WTC11 (cell line): Measurements from ENCODE around the gene DTNB. TPM values are rescaled to one million over a fixed set of nuclear protein-coding genes. Genes with fewer than 3 reads are reported as not detected.

ENCODE experiments used
- ATAC-seq: fragments of 200-7000 bp; cut with Tn5 transposase; 2 replicates; pipeline ENCODE4 v1.10.0; 2021; ENCODE audit warnings: mild to moderate bottlenecking, moderate library complexity
- CTCF ChIA-PET: fragments of 300-600 bp; sonication (Branson Sonifier 250); formaldehyde crosslinking; loops from one replicate; lab custom pipeline; 2021; ENCODE audit warnings: antibody characterized with exemption; lab: Charles Lee
- POLR2A ChIA-PET: fragments of 350-600 bp; sonication (Branson Sonifier 250); formaldehyde crosslinking; loops from one replicate; lab custom pipeline; 2021; ENCODE audit warnings: antibody characterized with exemption; lab: Charles Lee
- DNase-seq: peaks from one replicate; pipeline ENCODE4 v3.0.0; 2021; ENCODE audit warnings: low spot score
- H3K27ac Mint-ChIP-seq: 2 replicates; pipeline ENCODE4 v1.8.0; 2021; ENCODE audit warnings: mixed read lengths
- H3K27me3 Mint-ChIP-seq: 2 replicates; pipeline ENCODE4 v1.8.0; 2021; ENCODE audit warnings: low read depth, mild to moderate bottlenecking, moderate library complexity, mixed read lengths
- H3K36me3 Mint-ChIP-seq: 2 replicates; pipeline ENCODE4 v1.8.0; 2021; ENCODE audit warnings: mixed read lengths
- H3K4me1 Mint-ChIP-seq: 2 replicates; pipeline ENCODE4 v1.8.0; 2022; ENCODE audit warnings: mixed read lengths
- H3K4me3 Mint-ChIP-seq: 2 replicates; pipeline ENCODE4 v1.8.0; 2021; ENCODE audit warnings: mild to moderate bottlenecking, moderate library complexity, mixed read lengths
- H3K9me3 Mint-ChIP-seq: 2 replicates; pipeline ENCODE4 v1.8.0; 2021; ENCODE audit warnings: mixed read lengths
- ATF2 ChIP-seq: sonication (generic); formaldehyde crosslinking; IDR thresholded peaks from 2 replicates; pipeline ENCODE4 v1.8.1; 2022; ENCODE audit warnings: low read depth, missing genetic modification reagents, borderline replicate concordance
- CBFB ChIP-seq: sonication (generic); formaldehyde crosslinking; IDR thresholded peaks from 2 replicates; pipeline ENCODE4 v1.8.1; 2022; ENCODE audit warnings: mild to moderate bottlenecking, low read depth, missing genetic modification reagents
- CREM ChIP-seq: sonication (generic); formaldehyde crosslinking; IDR thresholded peaks from 2 replicates; pipeline ENCODE4 v1.8.1; 2022; ENCODE audit warnings: mild to moderate bottlenecking, missing genetic modification reagents, moderate library complexity
- ETV6 ChIP-seq: sonication (generic); formaldehyde crosslinking; IDR thresholded peaks from 2 replicates; pipeline ENCODE4 v1.8.1; 2022; ENCODE audit warnings: mild to moderate bottlenecking, missing genetic modification reagents
- FOXJ3 ChIP-seq: sonication (generic); formaldehyde crosslinking; IDR thresholded peaks from 2 replicates; pipeline ENCODE4 v1.9.0; 2021; ENCODE audit warnings: missing genetic modification reagents, mild to moderate bottlenecking, borderline replicate concordance
- FOXP1 ChIP-seq: sonication (generic); formaldehyde crosslinking; IDR thresholded peaks from 2 replicates; pipeline ENCODE4 v1.8.0; 2022; ENCODE audit warnings: missing genetic modification reagents, mild to moderate bottlenecking, moderate library complexity, borderline replicate concordance
- HMGXB4 ChIP-seq: sonication (generic); formaldehyde crosslinking; IDR thresholded peaks from 2 replicates; pipeline ENCODE4 v1.8.1; 2023; ENCODE audit warnings: mild to moderate bottlenecking, moderate library complexity, missing genetic modification reagents
- IRF2 ChIP-seq: sonication (generic); formaldehyde crosslinking; IDR thresholded peaks from 2 replicates; pipeline ENCODE4 v1.8.0; 2022; ENCODE audit warnings: low read depth, missing genetic modification reagents, borderline replicate concordance
- MYBL2 ChIP-seq: sonication (generic); formaldehyde crosslinking; IDR thresholded peaks from 2 replicates; pipeline ENCODE4 v1.8.1; 2023; ENCODE audit warnings: mild to moderate bottlenecking, moderate library complexity, missing genetic modification reagents
- NFYB ChIP-seq: sonication (generic); formaldehyde crosslinking; conservative IDR thresholded peaks from 2 replicates; pipeline ENCODE4 v1.8.0; 2022; ENCODE audit warnings: low read depth, missing genetic modification reagents
- RORB ChIP-seq: fragments of 250-450 bp; sonication (Bioruptor Pico); IDR thresholded peaks from 2 replicates; pipeline ENCODE4 v1.9.0; 2021; ENCODE audit warnings: mild to moderate bottlenecking
- SMAD3 ChIP-seq: sonication (generic); formaldehyde crosslinking; IDR thresholded peaks from 2 replicates; pipeline ENCODE4 v1.8.0; 2022; ENCODE audit warnings: missing genetic modification reagents, mild to moderate bottlenecking, borderline replicate concordance
- SP1 ChIP-seq: sonication (generic); formaldehyde crosslinking; conservative IDR thresholded peaks from 2 replicates; pipeline ENCODE4 v1.8.1; 2022; ENCODE audit warnings: missing genetic modification reagents
- TCF7 ChIP-seq: sonication (generic); formaldehyde crosslinking; IDR thresholded peaks from 2 replicates; pipeline ENCODE4 v1.8.0; 2022; ENCODE audit warnings: mild to moderate bottlenecking, low read depth, missing genetic modification reagents, moderate library complexity
- TEAD1 ChIP-seq: sonication (generic); formaldehyde crosslinking; IDR thresholded peaks from 2 replicates; pipeline ENCODE4 v1.8.0; 2022; ENCODE audit warnings: mild to moderate bottlenecking, missing genetic modification reagents
- TEAD4 ChIP-seq: sonication (generic); formaldehyde crosslinking; IDR thresholded peaks from 2 replicates; pipeline ENCODE4 v1.8.0; 2022; ENCODE audit warnings: mild to moderate bottlenecking, missing genetic modification reagents
- ZBTB21 ChIP-seq: sonication (generic); formaldehyde crosslinking; IDR thresholded peaks from 2 replicates; pipeline ENCODE4 v1.8.1; 2023; ENCODE audit warnings: mild to moderate bottlenecking, missing genetic modification reagents, borderline replicate concordance
- ZNF263 ChIP-seq: sonication (generic); formaldehyde crosslinking; IDR thresholded peaks from 2 replicates; pipeline ENCODE4 v1.8.1; 2022; ENCODE audit warnings: low read depth, mild to moderate bottlenecking, moderate library complexity, missing genetic modification reagents
- total RNA-seq: library from RNA; stranded (reverse); gene quantifications from 3 replicates; pipeline ENCODE4 v1.2.3, GENCODE V29; 2021
- TF ChIP-seq, protein P1 (sequence below): sonication (generic); formaldehyde crosslinking; conservative IDR thresholded peaks from 2 replicates; pipeline ENCODE4 v1.8.1; 2023; ENCODE audit warnings: mild to moderate bottlenecking, low read depth, missing genetic modification reagents, moderate library complexity
- TF ChIP-seq, protein P2 (sequence below): sonication (generic); formaldehyde crosslinking; IDR thresholded peaks from 2 replicates; pipeline ENCODE4 v1.8.0; 2023; ENCODE audit warnings: mild to moderate bottlenecking, missing genetic modification reagents
- TF ChIP-seq, protein P3 (sequence below): sonication (generic); formaldehyde crosslinking; IDR thresholded peaks from 2 replicates; pipeline ENCODE4 v1.8.0; 2022; ENCODE audit warnings: mild to moderate bottlenecking, missing genetic modification reagents

Gene DTNB
- total RNA-seq, 1 experiment from 2014 or later = 39.9 TPM

DNA sequence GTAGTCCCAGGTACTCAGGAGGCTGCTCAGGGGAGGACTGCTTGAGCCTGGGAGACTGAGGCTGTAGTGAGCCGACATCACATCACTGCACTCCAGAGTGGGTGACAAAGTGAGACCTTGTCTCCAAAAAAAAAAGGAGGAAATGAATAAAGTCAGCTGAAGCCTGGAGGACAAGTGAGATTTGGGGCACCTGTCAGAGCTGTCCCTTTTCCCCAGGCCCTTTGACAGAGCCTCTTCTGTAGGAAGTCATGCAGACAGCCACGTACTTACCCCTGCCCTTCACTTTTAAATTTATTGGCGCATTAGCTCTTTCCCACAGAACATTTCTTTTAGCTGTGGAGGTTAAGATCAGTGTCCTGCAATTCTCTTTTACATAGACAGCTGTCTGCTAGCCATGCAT, 180.7 kb downstream of the DTNB start:
- no peaks in the 10 kb centered on the region for H3K27me3 Mint-ChIP-seq
- peaks cover 10% of the 10 kb centered on the region; the same call in 1 of the 2 replicates for H3K4me1 Mint-ChIP-seq
- H3K4me3 Mint-ChIP-seq = no peak overlapping the region
- CTCF ChIA-PET = interaction anchor here (0.6 to 1.5 kb wide), 2 partner anchors 78 to 131 kb away, joined by 3 to 4 read pairs; no protein-coding TSS in a partner anchor
- no peak overlapping the region for H3K27ac Mint-ChIP-seq
- TF ChIP-seq FOXP1 (CRISPR knock-in tag) (no peak), IRF2 (no peak), ZNF263 (CRISPR knock-in tag) (no peak), HMGXB4 (CRISPR knock-in tag) (no peak), SMAD3 (no peak), NFYB (CRISPR knock-in tag) (no peak), SP1 (CRISPR knock-in tag) (no peak), MYBL2 (CRISPR knock-in tag) (no peak), CREM (CRISPR knock-in tag) (no peak), CBFB (CRISPR knock-in tag) (no peak), TEAD1 (no peak), ATF2 (no peak), ETV6 (CRISPR knock-in tag) (no peak)
- TF ChIP-seq, protein P1, sequence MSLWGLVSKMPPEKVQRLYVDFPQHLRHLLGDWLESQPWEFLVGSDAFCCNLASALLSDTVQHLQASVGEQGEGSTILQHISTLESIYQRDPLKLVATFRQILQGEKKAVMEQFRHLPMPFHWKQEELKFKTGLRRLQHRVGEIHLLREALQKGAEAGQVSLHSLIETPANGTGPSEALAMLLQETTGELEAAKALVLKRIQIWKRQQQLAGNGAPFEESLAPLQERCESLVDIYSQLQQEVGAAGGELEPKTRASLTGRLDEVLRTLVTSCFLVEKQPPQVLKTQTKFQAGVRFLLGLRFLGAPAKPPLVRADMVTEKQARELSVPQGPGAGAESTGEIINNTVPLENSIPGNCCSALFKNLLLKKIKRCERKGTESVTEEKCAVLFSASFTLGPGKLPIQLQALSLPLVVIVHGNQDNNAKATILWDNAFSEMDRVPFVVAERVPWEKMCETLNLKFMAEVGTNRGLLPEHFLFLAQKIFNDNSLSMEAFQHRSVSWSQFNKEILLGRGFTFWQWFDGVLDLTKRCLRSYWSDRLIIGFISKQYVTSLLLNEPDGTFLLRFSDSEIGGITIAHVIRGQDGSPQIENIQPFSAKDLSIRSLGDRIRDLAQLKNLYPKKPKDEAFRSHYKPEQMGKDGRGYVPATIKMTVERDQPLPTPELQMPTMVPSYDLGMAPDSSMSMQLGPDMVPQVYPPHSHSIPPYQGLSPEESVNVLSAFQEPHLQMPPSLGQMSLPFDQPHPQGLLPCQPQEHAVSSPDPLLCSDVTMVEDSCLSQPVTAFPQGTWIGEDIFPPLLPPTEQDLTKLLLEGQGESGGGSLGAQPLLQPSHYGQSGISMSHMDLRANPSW (CRISPR knock-in tag) = no peak
- TF ChIP-seq, protein P2, sequence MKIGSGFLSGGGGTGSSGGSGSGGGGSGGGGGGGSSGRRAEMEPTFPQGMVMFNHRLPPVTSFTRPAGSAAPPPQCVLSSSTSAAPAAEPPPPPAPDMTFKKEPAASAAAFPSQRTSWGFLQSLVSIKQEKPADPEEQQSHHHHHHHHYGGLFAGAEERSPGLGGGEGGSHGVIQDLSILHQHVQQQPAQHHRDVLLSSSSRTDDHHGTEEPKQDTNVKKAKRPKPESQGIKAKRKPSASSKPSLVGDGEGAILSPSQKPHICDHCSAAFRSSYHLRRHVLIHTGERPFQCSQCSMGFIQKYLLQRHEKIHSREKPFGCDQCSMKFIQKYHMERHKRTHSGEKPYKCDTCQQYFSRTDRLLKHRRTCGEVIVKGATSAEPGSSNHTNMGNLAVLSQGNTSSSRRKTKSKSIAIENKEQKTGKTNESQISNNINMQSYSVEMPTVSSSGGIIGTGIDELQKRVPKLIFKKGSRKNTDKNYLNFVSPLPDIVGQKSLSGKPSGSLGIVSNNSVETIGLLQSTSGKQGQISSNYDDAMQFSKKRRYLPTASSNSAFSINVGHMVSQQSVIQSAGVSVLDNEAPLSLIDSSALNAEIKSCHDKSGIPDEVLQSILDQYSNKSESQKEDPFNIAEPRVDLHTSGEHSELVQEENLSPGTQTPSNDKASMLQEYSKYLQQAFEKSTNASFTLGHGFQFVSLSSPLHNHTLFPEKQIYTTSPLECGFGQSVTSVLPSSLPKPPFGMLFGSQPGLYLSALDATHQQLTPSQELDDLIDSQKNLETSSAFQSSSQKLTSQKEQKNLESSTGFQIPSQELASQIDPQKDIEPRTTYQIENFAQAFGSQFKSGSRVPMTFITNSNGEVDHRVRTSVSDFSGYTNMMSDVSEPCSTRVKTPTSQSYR = no peak
- TF ChIP-seq, protein P3, sequence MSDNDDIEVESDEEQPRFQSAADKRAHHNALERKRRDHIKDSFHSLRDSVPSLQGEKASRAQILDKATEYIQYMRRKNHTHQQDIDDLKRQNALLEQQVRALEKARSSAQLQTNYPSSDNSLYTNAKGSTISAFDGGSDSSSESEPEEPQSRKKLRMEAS (CRISPR knock-in tag) = no peak
- DNase-seq (no peak), ATAC-seq (no peak)
- POLR2A ChIA-PET = no interaction called here
- no peaks in the 10 kb centered on the region for H3K36me3 Mint-ChIP-seq
- no peaks in the 10 kb centered on the region for H3K9me3 Mint-ChIP-seq

DNA sequence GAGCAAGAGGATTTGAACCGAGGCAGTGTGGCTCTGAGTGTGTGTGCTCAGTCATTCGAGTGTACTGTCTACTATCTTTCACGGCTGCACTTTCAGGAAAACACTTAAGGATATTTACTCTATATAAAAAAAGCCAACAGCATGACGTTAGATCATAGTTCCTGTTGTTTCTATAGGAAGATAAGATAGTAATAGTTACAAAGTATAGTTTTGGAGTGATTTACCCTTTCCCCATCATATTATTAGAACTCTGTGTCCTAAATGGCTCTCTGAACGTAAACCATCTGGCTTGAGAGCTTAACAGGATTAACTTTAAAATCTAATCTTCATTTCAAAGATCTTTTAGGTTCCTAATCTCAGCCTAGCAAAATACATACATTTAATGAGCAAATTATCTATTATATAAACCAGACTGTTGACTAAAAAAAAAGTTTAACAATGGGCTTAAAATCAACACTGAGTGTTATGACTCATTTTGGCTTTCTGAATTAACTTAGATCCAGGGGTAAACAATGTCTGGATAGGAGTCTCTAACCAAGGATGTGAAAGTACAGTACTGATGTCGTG, 181.3 kb downstream of the DTNB start:
- TF ChIP-seq TEAD4 (CRISPR knock-in tag) (no peak), RORB (no peak), ZBTB21 (CRISPR knock-in tag) (no peak), TCF7 (no peak), FOXJ3 (no peak)
- TF ChIP-seq, protein P3 (CRISPR knock-in tag) = no peak
- H3K4me3 Mint-ChIP-seq = no peak overlapping the region
- ChIA-PET POLR2A (no interaction called here), CTCF (interaction anchor here (0.6 kb wide), 1 partner anchor 77 kb away, joined by 3 read pairs; no protein-coding TSS in a partner anchor)
- H3K9me3 Mint-ChIP-seq = no peaks in the 10 kb centered on the region
- ATAC-seq (no peak), DNase-seq (no peak)
- H3K4me1 Mint-ChIP-seq = peaks cover 13% of the 10 kb centered on the region
- H3K27me3 Mint-ChIP-seq = no peaks in the 10 kb centered on the region
- H3K27ac Mint-ChIP-seq = no peak overlapping the region
- H3K36me3 Mint-ChIP-seq = no peaks in the 10 kb centered on the region
